HFFc6 (cell line): ENCODE results near the gene SIPA1L3. TPM values are rescaled to one million over a fixed set of nuclear protein-coding genes. Genes with fewer than 3 reads are reported as not detected.

Source experiments
- DNase-seq: peaks from one replicate; pipeline ENCODE4 v3.0.0-alpha.2; 2018
- H3K27ac Mint-ChIP-seq: 2 replicates; pipeline ENCODE4 v1.8.0; 2020; ENCODE audit warnings: mild to moderate bottlenecking, mixed read lengths
- H3K27me3 Mint-ChIP-seq: 2 replicates; pipeline ENCODE4 v1.8.0; 2021; ENCODE audit warnings: mild to moderate bottlenecking, moderate library complexity, mixed read lengths; ENCODE audit not compliant: insufficient read depth
- H3K36me3 Mint-ChIP-seq: 2 replicates; pipeline ENCODE4 v1.8.0; 2021; ENCODE audit warnings: low read depth, mixed read lengths
- H3K4me1 Mint-ChIP-seq: 2 replicates; pipeline ENCODE4 v1.8.0; 2020; ENCODE audit warnings: low read depth, mixed read lengths
- H3K4me3 Mint-ChIP-seq: 2 replicates; pipeline ENCODE4 v1.8.0; 2020; ENCODE audit warnings: mild to moderate bottlenecking, moderate library complexity, mixed read lengths
- H3K9me3 Mint-ChIP-seq: 2 replicates; pipeline ENCODE4 v1.8.0; 2020; ENCODE audit warnings: mild to moderate bottlenecking, mixed read lengths
- CTCF ChIP-seq: fragments of 200-600 bp; sonication (generic); IDR thresholded peaks from 2 replicates; pipeline ENCODE4 v1.5.0; 2021; ENCODE audit warnings: antibody characterized with exemption, mild to moderate bottlenecking
- total RNA-seq, 6 experiments: library from RNA; stranded (reverse); fragmentation: NEBNext Ultra II Directional; extraction: Animal tissue kit (Norgen Biotek cat#: 25700); gene quantifications; 2 replicates in 1 of 6; 3 replicates in 5 of 6; pipeline ENCODE4 v1.2.3, GENCODE V29; 2021

The SIPA1L3 gene
- total RNA-seq, 6 experiments from 2014 or later, result 34.0 to 46.7 (median 41.8) TPM

GRCh38 chr19:38030686-38031422, 123.8 kb downstream of the SIPA1L3 start:
- peak overlapping the region; percentile 67; the same call in 1 of the 2 replicates for H3K27ac Mint-ChIP-seq
- no peaks in the 10 kb centered on the region; the same call in 1 of the 2 replicates for H3K27me3 Mint-ChIP-seq
- H3K4me3 Mint-ChIP-seq, result no peak overlapping the region
- peaks cover 17% of the 10 kb centered on the region for H3K36me3 Mint-ChIP-seq
- no peaks in the 10 kb centered on the region for H3K9me3 Mint-ChIP-seq
- DNase-seq, result no peak
- peaks cover 52% of the 10 kb centered on the region for H3K4me1 Mint-ChIP-seq
- TF ChIP-seq CTCF, result no peak

GRCh38 chr19:38031423-38031770, 124.4 kb downstream of the SIPA1L3 start:
- H3K9me3 Mint-ChIP-seq, result no peaks in the 10 kb centered on the region
- H3K4me1 Mint-ChIP-seq, result peaks cover 58% of the 10 kb centered on the region
- TF ChIP-seq CTCF, result no peak
- DNase-seq, result no peak
- H3K27ac Mint-ChIP-seq, result peak overlapping the region; percentile 67
- H3K36me3 Mint-ChIP-seq, result peaks cover 17% of the 10 kb centered on the region
- H3K4me3 Mint-ChIP-seq, result no peak overlapping the region
- no peaks in the 10 kb centered on the region; the same call in 1 of the 2 replicates for H3K27me3 Mint-ChIP-seq

GRCh38 chr19:38032151-38032550, 125.1 kb downstream of the SIPA1L3 start:
- Mint-ChIP-seq H3K27ac (peak overlapping the region; percentile 67), H3K27me3 (no peaks in the 10 kb centered on the region; the same call in none of the 2 replicates), H3K9me3 (no peaks in the 10 kb centered on the region), H3K4me1 (peaks cover 65% of the 10 kb centered on the region), H3K36me3 (peaks cover 17% of the 10 kb centered on the region), H3K4me3 (no peak overlapping the region; the same call in 1 of the 2 replicates)
- no peak for DNase-seq
- TF ChIP-seq CTCF, result no peak

- no peak for DNase-seq
- Mint-ChIP-seq H3K27ac (0 out of 2 replicates have a peak overlapping the region, but pooled peaks have one; percentile 42), H3K27me3 (no peaks in the 10 kb centered on the region; the same call in none of the 2 replicates), H3K36me3 (peaks cover 17% of the 10 kb centered on the region), H3K4me3 (no peak overlapping the region), H3K9me3 (no peaks in the 10 kb centered on the region), H3K4me1 (peaks cover 73% of the 10 kb centered on the region)
- TF ChIP-seq CTCF, result no peak
These were observed 125.9 kb downstream of the SIPA1L3 start for GRCh38 chr19:38032951-38033350.

GRCh38 chr19:38033658-38034491, 126.9 kb downstream of the SIPA1L3 start:
- H3K9me3 Mint-ChIP-seq, result no peaks in the 10 kb centered on the region
- peak overlapping the region; percentile 96 for H3K27ac Mint-ChIP-seq
- peaks cover 17% of the 10 kb centered on the region for H3K36me3 Mint-ChIP-seq
- H3K4me1 Mint-ChIP-seq, result peaks cover 75% of the 10 kb centered on the region
- no peaks in the 10 kb centered on the region; the same call in none of the 2 replicates for H3K27me3 Mint-ChIP-seq
- DNase-seq, result no peak
- H3K4me3 Mint-ChIP-seq, result no peak overlapping the region
- TF ChIP-seq CTCF, result no peak
